GM19238 (cell line): ENCODE data around the gene MTSS2.
"Not testable (repeated sequence)": the region's sequence is repeated elsewhere in the genome, so short reads cannot be mapped to it uniquely, and the experiment has no call there.

Experiments
- DNase-seq: peaks from one replicate; pipeline ENCODE4 v3.0.0; 2011; ENCODE audit warnings: low spot score; ENCODE audit not compliant: insufficient read length

Gene MTSS2

DNA sequence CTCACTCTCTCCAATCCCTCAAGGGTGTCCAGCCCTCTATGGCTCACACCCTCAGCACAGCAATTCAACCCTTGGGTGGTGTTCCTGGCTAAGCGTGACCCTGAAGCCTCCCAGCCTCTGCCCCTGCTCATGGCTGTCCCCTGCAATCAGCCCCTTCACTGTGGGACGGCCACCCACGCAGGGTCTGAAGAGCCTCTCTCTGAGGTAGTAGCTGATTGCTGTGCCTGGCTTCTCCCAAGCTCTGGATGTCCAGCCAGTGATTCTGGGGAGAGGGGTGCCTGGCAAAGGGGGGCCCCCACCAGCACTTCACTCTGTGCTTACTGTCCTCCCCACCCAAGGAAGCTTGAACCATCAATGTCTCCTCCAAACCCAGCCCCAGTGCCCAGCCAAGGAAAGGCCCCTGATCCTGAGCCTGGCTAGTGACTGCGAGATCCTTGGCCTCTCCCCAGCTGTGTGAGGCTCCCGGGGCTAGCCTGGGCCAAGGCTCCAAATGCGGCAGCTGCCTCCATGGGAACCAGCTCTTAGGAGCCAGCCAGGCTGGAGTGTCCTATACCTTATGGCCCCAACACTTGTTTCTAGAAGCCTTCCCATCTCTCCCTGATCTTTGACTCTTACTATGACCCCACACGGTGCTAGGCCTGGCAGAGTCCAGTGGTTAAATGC is 9.9 kb downstream of the MTSS2 start:
- no peak for DNase-seq

DNA sequence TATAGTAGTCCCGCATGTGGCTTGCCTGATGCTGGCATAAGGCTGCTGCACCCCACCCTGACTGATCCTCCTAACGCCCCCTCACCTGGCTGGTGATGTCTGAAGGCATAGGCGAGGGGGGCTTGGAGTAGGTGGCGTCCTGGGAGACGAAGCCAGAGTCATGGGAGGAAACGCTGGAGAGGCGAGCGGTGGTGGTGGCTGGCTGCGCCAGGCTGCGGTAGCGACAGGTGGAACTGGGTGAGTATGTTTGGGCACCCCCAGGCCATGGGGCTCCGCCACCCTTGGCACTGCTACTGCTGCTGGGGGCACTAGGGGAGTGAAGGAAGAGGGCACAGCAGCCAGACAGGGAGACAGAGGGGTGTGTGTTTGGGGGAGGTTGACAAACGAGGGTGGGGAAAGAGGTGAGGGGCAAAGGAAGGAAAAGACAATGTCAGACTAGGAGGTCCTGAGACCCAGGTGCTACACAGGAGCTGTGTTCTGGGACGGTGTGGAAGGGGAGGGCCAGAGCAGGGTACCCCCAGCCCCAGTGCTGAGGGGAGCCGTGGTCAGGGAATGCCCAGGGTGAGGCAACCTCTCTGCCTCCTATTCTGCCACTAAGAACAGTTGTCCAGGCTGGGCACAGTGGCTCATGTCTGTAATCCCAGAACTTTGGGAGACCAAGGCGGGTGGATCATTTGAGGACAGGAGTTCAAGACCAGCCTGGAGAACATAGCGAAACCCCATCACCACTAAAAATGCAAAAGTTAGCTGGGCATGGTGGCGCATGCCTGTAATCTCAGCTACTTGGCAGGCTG is 11.4 kb downstream of the MTSS2 start:
- DNase-seq, result no peak

GRCh38 chr16:70670938-70671337 is 14.9 kb downstream of the MTSS2 start:
- not testable (repeated sequence) for DNase-seq

- no peak for DNase-seq
Measured at GRCh38 chr16:70670175-70670574, 15.7 kb downstream of the MTSS2 start.

GRCh38 chr16:70665806-70666735 is 19.8 kb downstream of the MTSS2 start:
- no peak for DNase-seq

DNA sequence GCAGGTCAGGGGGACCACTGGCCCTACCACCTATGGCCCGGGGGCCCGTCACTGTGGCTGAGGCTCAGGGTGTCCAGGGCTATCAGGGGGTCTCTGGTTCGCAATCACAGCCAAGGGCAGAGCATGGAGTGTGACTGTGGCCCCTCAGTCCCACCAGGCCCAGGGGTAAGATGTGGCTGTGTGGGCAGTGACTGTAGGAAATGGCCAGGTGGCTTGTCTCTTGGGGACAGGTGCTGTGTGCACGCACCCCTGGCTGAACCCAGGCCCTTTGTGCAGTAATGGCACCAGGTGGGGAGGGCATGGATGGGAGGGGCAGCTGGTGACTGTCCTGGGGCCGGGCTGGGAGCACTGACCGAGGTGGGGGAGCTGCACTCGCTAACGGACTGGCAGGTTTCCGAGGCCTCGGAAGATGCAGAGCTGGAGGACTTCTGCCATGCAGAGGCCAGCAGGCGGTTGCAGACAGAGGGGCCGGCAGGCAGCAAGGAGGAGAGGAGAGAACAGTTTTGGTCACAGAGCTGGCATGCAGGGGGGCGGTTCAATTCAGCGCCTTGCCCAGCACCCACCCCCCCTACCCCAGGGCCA is 20.6 kb downstream of the MTSS2 start:
- no peak for DNase-seq

DNA sequence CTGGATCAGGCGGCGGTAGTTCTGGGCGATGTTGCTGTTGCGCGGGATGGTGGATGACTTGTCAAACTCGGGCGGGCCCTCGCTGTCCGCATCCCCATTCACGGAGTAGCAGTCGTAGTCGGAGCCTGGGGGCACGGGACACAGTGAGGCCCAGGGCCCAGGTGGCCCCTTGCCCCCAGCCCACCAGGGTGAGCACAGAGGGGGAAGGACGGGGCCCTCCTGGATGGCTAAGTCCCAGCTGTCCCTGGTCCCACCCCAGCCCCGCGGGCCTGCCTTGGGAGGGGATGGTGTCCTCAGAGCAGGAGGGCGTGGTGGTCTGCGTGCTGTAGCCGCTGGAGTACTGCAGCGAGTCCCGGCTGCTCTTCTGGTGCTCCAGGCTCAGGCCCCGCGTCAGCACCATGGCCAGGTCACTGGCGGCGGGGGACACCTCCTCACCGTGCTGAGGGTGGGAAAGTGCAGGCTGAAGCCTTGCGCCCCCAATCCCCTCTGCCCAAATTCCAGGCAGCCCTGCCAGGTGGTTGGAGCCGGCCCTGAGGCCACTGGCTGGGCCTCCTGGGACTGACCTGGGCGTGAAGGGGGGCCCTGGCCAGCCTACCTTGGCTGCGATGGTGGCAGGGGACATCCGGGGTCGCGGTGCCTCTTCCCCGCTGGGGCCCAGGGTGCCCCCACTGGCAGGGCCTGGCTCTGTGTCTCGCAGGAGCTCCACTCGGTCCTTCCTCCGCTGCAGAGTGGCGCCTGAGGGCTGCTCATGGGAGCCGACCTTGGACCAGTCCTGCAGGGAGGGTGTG is 21.3 kb downstream of the MTSS2 start:
- DNase-seq, result no peak

DNA sequence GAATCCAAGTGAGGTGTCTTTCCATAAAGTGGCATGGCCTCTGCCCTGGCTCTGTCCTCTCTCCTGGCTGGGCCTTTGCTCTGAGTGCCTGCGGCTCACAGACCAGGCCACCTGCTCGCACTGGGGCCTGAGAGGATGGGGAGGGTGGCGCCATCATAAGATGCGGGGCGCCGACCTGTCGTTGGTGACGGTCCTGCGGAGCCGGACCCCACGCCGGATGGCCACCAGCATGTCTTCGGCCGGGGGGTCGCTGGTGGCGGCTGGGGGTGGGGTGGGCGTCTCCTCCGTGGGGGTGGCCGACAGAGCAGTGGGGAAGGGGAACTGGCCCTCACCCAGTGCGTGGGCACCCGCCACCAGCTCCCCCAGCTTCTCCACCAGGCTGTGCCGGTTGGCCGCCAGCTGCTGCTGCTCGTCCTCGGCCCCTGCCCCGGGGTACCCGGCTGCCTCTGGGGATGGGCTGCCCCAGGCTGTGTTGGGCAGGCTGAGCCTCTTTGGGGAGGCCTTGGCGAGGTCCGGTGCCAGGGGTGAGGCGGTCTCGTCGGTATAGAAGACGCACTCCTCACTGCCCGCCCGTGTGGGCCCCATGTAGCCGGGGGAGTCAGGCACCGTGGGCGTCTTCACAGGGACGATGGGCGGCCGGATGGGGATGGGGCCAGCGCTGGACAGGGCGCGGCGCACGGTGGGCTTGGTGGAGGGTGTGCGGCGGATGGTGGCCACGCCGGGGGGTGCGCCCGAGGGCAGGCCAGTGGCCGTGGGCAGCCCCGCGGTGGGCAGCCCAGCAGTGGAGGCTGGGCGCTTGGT is 22.1 kb downstream of the MTSS2 start:
- DNase-seq, result no peak

DNA sequence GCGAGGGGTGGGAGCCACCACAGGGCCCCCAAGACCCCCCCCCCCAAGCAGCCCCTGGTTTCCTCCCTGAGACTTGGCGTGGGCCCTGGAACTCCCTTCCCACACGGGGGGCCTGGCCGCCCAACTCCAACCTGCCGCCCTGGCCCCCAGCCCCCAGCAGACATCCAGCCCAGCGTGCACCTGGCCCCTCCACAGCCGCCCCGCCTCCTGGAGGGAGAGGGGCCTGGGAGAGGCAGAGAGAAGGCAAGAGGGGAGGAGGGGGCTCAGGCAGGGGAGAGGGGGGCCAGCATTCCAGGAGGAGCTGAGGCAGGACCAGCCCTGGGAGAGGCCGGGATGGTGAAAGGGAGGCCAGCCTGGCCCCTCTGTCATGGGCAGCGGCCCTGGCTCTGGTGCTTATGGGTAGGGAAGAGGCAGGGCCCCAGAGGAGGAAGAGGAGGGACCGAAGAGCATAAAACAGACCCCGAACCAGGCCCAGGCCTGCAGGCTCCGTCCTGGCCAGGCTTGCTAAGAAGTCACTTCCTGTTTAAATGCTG is 22.8 kb downstream of the MTSS2 start:
- no peak for DNase-seq

GRCh38 chr16:70661918-70662641 is 23.8 kb downstream of the MTSS2 start:
- no peak for DNase-seq

DNA sequence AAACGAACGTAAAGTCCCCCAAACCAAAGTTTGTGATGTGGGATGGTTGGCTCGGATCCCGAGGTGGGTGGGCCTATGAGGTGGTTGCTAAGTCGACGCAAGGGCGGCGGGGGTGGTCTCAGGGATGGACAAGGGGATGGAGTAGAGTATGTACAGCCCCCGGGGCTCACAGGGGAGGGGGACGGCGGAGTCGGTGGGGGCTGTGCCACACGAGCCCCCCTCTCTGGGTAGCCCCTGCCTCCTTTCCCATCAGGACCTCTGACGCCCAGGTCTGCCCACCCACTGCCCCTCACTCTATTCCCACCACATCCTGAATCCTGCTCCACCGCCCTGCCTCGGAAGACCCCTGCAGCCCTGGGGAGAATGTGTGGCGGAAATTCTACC is 24.3 kb downstream of the MTSS2 start:
- DNase-seq, result no peak

- no peak for DNase-seq
Measured at GRCh38 chr16:70660672-70661350, 25.0 kb downstream of the MTSS2 start.

DNA sequence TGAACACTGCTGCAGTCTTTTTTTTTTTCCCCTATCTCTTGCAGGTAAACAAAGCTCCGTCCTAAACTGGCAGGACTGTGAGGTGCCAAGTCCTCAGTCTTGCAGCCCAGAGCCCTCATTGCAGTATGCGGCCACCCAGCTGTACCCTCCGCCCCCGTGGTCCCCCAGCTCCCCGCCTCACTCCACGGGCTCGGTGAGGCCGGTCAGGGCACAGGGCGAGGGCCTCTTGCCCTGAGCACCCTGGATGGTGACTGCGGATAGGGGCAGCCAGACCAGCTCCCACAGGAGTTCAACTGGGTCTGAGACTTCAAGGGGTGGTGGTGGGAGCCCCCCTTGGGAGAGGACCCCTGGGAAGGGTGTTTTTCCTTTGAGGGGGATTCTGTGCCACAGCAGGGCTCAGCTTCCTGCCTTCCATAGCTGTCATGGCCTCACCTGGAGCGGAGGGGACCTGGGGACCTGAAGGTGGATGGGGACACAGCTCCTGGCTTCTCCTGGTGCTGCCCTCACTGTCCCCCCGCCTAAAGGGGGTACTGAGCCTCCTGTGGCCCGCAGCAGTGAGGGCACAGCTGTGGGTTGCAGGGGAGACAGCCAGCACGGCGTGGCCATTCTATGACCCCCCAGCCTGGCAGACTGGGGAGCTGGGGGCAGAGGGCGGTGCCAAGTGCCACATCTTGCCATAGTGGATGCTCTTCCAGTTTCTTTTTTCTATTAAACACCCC is 25.7 kb downstream of the MTSS2 start:
- DNase-seq, result no peak

DNA sequence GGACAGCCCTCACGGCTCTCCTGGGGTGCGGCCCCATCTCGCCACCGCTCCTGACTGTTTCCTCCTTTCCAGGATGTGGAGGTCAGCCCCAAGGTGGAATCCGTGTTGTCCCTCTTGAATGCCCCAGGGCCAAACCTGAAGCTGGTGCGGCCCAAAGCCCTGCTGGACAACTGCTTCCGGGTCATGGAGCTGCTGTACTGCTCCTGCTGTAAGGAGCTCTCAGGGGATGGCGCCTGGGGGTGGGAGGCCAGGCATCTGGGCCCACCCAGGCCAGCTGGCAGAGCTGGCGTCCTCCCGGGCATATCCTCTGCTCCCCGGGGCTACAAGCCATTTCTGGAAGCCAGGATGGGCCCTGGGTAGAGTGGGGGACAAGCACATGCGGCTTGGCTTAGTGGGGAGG is 26.3 kb downstream of the MTSS2 start:
- DNase-seq, result no peak

DNA sequence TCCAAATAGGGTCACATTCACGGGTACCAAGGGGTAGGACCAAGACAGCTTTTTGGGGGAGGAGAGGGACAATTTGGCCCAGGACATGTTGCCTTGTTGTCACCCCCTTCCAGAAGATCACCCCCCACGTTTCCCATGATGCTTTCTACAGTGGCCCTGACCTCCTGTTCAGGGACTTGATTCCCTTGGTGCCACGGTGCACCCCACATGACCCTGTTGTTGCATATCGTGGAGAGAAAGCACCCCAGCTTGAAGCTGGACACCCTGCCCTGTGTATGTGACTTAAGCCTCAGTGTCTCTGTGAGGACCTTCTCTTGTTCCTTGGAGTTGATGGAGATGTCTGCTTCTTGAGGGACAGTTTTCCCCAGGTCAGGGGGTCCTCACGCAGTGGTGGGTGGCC is 26.9 kb downstream of the MTSS2 start:
- DNase-seq, result no peak

DNA sequence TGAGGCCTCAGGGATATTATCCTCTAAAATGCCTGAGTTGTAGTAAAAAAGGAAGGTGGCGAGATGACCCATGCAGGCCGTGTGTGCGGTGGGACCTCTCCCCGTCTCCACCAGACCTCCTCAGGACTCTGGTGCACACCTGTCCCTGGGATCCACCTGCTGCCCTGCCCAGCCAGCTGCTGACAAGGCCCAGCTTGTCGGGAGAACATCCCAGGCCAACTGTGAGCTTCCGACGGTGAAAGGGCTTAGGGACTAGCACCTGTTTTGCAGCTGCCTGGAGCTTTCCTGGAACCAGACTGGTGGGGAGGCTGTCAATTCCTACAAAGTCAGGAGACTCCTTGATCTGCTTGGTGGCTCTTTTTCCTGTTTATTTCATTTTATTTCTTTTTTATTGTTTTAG is 27.9 kb downstream of the MTSS2 start:
- no peak for DNase-seq

DNA sequence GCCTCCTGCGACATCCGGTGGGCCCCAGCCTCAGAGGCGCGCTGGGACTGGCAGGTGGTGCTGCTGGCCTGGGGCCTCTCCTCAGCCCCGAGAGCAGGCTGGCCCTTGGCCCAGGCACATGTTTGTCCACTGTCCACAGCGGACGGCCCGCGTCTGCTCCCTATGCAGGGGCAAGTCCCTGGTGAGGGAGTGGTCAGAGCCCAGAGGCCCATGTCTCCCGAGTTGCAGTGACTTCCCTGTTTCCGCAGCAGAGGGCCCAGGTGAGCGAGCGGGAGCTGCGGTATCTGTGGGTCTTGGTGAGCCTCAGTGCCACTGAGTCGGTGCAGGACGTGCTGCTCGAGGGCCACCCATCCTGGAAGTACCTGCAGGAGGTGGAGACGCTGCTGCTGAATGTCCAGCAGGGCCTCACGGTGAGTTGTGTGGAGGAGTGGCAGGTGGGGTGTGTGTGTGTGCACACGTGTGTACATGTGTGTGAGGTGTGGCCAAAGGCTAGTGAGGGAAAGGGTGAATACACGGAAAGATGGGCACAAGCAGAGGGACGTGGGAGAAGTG is 29.1 kb downstream of the MTSS2 start:
- DNase-seq, result no peak
